Measurements from ENCODE around the gene SLA2.
"Not testable (repeated sequence)": the region's sequence is repeated elsewhere in the genome, so short reads cannot be mapped to it uniquely, and the experiment has no call there.

The SLA2 gene

DNA sequence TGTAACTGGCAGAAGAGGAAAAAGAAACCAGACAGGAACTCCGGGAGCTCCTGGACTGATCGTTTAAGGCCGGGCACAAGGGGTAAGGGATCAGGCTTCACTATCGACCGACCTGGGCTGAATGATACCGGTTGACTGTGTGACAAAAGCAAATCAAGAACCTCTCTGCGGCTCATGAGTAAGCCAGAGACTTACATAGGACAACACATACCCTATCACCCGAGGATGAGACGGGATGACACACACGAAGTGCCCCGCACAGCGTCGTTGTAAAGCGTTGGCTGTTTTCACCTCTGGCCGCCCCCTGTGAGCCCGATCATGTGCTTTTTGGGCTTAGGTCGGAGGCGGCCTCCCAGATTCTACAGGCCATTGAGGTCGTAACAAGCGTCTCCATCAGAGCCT, 73.3 kb downstream of the SLA2 start:
- in situ Hi-C loops (cut with HindIII; ENCODE audit: low sequenced_read_pairs) = no loop called here
- DNase-seq (ENCODE audit: low read depth, low spot score) = no peak
- TF ChIP-seq, protein P1, sequence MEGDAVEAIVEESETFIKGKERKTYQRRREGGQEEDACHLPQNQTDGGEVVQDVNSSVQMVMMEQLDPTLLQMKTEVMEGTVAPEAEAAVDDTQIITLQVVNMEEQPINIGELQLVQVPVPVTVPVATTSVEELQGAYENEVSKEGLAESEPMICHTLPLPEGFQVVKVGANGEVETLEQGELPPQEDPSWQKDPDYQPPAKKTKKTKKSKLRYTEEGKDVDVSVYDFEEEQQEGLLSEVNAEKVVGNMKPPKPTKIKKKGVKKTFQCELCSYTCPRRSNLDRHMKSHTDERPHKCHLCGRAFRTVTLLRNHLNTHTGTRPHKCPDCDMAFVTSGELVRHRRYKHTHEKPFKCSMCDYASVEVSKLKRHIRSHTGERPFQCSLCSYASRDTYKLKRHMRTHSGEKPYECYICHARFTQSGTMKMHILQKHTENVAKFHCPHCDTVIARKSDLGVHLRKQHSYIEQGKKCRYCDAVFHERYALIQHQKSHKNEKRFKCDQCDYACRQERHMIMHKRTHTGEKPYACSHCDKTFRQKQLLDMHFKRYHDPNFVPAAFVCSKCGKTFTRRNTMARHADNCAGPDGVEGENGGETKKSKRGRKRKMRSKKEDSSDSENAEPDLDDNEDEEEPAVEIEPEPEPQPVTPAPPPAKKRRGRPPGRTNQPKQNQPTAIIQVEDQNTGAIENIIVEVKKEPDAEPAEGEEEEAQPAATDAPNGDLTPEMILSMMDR (IDR thresholded peaks at IDR 0.05; ENCODE audit: low read depth, low read length) = no peak
- peak overlapping the region; percentile 77 for H3K4me3 ChIP-seq (ENCODE audit: low read depth, low read length)

DNA sequence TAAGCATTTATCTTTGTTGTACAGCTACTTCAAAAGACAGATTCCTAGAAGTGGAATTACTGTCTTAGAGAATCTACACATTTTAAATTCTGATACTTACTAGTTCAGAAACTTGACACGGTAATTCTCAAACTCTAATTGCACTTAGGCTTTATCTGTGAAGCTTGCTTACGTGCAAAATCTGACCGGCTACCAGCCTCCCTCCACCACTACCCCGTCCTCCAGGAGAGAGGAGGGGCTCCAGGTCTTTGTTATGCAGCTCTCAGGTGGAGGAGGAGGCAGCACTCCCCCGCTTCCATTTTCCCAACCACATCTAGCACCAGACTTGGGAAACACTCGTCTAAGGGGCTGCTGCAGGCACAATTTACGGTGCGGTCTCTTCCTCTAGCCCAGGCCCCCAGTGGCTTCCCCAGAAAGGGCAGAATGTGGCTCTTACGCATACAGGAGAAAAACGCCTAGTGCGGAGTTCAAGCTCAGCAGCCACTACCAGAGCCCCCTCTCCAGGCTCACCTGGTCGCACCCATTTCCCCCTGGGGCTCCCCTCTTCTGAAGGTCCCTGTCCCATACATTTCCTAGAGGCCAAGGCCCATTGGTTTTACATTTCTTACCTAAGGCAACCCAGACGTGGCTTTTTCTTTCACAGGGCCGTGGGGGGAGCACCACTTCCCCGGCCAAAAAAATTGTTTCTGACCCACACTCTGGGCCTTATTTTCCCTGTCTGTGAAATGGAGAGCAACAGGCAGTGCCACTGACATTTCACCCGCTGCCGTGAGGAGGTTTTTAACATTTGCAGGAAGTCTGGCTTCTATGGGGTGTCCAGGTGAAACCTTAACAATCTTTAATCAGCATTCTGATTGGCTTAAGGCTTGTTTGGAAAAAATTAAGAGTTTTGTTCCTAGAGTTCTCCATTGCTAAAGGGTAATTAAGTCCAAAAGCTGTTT, 74.2 kb downstream of the SLA2 start:
- TF ChIP-seq, protein P1 (IDR thresholded peaks at IDR 0.05; ENCODE audit: low read depth, low read length) = no peak
- in situ Hi-C loops (cut with HindIII; ENCODE audit: low sequenced_read_pairs) = no loop called here
- H3K4me3 ChIP-seq (ENCODE audit: low read depth, low read length) = no peak overlapping the region
- DNase-seq (ENCODE audit: low read depth, low spot score) = no peak

DNA sequence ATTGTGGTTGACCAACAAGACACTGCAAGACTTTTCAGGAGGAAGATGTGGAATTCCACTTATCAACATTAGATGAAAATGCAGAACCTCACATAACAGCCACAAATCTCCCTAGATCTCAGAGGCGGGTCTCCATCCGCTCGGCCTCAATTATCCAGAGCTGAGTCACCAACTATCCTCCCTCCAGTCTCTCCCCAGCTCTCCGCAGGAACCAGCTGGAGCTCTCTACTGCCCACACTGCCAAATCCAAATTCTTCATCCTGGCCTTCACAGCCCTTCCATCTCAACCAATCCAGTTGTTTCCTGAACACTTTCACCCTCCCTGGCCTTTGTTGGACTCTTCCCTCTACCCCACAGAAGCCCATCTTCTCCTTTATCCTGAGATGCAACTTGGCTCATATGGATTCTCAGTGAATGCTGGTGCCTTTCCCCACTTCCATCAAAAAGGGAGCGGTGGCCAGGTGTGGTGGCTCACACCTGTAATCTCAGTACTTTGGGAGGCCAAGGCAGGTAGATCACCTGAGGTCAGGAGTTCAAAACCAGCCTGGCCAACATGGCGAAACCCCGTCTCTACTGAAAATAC, 76.1 kb downstream of the SLA2 start:
- in situ Hi-C loops (cut with HindIII; ENCODE audit: low sequenced_read_pairs) = no loop called here
- peak; percentile 58 for DNase-seq (ENCODE audit: low read depth, low spot score)
- TF ChIP-seq, protein P1 (IDR thresholded peaks at IDR 0.05; ENCODE audit: low read depth, low read length) = peak; percentile 4
- no peak overlapping the region for H3K4me3 ChIP-seq (ENCODE audit: low read depth, low read length)

DNA sequence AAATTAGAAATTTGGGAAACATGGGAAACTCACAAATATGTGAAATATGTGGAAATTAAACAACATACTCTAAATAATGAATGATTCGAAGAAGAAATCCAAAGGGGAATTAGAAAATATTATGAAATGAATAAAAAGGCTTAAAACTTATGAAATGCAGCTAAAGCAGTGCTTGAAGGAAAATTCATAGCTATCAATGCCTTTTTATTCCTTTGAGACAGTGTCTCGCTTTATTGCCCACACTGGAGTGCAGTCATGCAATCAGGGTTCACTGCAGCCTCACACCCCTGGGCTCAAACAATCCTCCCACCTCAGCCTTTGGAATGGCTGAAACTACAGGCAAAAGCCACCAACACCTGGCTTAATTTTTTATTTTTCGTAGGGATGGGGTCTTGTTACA, 80.5 kb downstream of the SLA2 start:
- TF ChIP-seq, protein P1 (IDR thresholded peaks at IDR 0.05; ENCODE audit: low read depth, low read length) = no peak
- DNase-seq (ENCODE audit: low read depth, low spot score) = no peak
- H3K4me3 ChIP-seq (ENCODE audit: low read depth, low read length) = no peak overlapping the region
- in situ Hi-C loops (cut with HindIII; ENCODE audit: low sequenced_read_pairs) = no loop called here

DNA sequence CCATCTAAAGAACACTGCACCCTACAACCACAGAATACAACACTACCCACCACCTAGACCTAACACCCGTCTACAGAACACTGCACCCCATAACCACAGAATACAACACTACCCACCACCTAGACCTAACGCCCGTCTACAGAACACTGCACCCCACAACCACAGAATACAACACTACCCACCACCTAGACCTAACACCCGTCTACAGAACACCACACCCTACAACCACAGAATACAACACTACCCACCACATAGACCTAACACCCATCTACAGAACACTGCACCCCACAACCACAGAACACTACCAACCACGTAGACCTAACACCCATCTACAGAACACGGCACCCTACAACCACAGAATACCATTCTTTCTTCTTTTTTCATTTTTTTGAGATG, 81.3 kb downstream of the SLA2 start:
- H3K4me3 ChIP-seq (ENCODE audit: low read depth, low read length); DNase-seq (ENCODE audit: low read depth, low spot score); in situ Hi-C loops (cut with HindIII; ENCODE audit: low sequenced_read_pairs): not testable (repeated sequence)

DNA sequence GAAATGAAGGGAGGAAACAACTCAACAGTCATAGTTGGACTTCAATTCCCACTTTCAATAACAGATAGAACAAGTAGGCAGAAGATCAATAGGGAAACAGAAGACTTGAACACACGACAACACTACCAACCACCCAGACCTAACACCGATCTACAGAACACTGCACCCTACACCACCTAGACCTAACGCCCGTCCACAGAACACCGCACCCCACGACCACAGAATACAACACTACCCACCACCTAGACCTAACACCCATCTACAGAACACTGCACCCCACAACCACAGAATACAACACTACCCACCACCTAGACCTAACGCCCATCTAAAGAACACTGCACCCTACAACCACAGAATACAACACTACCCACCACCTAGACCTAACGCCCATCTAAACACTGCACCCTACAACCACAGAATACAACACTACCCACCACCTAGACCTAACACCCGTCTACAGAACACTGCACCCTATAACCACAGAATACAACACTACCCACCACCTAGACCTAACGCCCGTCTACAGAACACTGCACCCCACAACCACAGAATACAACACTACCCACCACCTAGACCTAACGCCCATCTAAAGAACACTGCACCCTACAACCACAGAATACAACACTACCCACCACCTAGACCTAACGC, 81.8 kb downstream of the SLA2 start:
- in situ Hi-C loops (cut with HindIII; ENCODE audit: low sequenced_read_pairs); DNase-seq (ENCODE audit: low read depth, low spot score); H3K4me3 ChIP-seq (ENCODE audit: low read depth, low read length): not testable (repeated sequence)

DNA sequence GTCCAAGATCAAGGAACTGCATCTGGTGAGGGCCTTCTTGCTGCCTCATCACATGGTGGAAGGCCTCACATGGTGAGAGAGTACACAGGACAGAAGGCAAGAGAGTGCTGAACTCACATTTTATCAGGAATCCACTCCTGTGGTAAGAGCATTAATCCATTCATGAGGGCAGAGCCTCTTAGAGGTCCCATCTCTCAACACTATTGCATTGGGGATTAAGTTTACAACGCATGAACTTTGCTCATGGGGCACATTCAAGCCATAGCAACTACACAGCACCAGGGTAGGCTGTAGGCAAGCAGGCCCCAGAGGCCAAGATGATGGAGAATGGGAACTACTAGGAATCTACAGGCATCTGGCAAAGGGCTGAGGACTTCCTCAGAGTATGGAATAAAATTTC, 82.6 kb downstream of the SLA2 start:
- no peak overlapping the region for H3K4me3 ChIP-seq (ENCODE audit: low read depth, low read length)
- DNase-seq (ENCODE audit: low read depth, low spot score) = no peak
- in situ Hi-C loops (cut with HindIII; ENCODE audit: low sequenced_read_pairs) = no loop called here
- TF ChIP-seq, protein P1 (IDR thresholded peaks at IDR 0.05; ENCODE audit: low read depth, low read length) = no peak

All from astrocyte of the spinal cord (primary cell).